ENCODE data around the gene PTMA.

The PTMA gene

GRCh38 chr2:231693956-231694355 is 14.4 kb upstream of the PTMA start:
- no peak for ATAC-seq
- no peak for TF ChIP-seq ZC3H10 (CRISPR knock-in tag; IDR thresholded peaks at IDR 0.05)
- TF ChIP-seq ZNF565 (CRISPR knock-in tag; conservative IDR thresholded peaks at IDR 0.05; ENCODE audit: low read depth) = no peak
- no peak for TF ChIP-seq SNAI2 (CRISPR knock-in tag; IDR thresholded peaks at IDR 0.05)
- TF ChIP-seq OSR1 (CRISPR knock-in tag; IDR thresholded peaks at IDR 0.05) = no peak
- TF ChIP-seq, protein P1, sequence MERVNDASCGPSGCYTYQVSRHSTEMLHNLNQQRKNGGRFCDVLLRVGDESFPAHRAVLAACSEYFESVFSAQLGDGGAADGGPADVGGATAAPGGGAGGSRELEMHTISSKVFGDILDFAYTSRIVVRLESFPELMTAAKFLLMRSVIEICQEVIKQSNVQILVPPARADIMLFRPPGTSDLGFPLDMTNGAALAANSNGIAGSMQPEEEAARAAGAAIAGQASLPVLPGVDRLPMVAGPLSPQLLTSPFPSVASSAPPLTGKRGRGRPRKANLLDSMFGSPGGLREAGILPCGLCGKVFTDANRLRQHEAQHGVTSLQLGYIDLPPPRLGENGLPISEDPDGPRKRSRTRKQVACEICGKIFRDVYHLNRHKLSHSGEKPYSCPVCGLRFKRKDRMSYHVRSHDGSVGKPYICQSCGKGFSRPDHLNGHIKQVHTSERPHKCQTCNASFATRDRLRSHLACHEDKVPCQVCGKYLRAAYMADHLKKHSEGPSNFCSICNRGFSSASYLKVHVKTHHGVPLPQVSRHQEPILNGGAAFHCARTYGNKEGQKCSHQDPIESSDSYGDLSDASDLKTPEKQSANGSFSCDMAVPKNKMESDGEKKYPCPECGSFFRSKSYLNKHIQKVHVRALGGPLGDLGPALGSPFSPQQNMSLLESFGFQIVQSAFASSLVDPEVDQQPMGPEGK (CRISPR knock-in tag; IDR thresholded peaks at IDR 0.05; ENCODE audit: borderline replicate concordance) = no peak
- TF ChIP-seq ZFP3 (CRISPR knock-in tag; IDR thresholded peaks at IDR 0.05) = no peak
- no peak for TF ChIP-seq TSHZ2 (CRISPR knock-in tag; IDR thresholded peaks at IDR 0.05)
- TF ChIP-seq RARB (CRISPR knock-in tag; IDR thresholded peaks at IDR 0.05) = no peak
- no peak for TF ChIP-seq CREB5 (CRISPR knock-in tag; IDR thresholded peaks at IDR 0.05; ENCODE audit: low read depth)
- TF ChIP-seq ISL1 (CRISPR knock-in tag; IDR thresholded peaks at IDR 0.05) = no peak
- no peak for TF ChIP-seq POU6F1 (CRISPR knock-in tag; IDR thresholded peaks at IDR 0.05; ENCODE audit: borderline replicate concordance, low read depth)
- no peak for TF ChIP-seq ZFP30 (CRISPR knock-in tag; IDR thresholded peaks at IDR 0.05)
- TF ChIP-seq TOX (CRISPR knock-in tag; IDR thresholded peaks at IDR 0.05; ENCODE audit: borderline replicate concordance) = no peak
- TF ChIP-seq PPARA (CRISPR knock-in tag; IDR thresholded peaks at IDR 0.05; ENCODE audit: borderline replicate concordance) = no peak

GRCh38 chr2:231696004-231696367 is 12.3 kb upstream of the PTMA start:
- no peak for TF ChIP-seq CREB5 (CRISPR knock-in tag; IDR thresholded peaks at IDR 0.05; ENCODE audit: low read depth)
- no peak for TF ChIP-seq ZNF70 (CRISPR knock-in tag; IDR thresholded peaks at IDR 0.05)
- TF ChIP-seq ARNTL (CRISPR knock-in tag; IDR thresholded peaks at IDR 0.05; ENCODE audit: borderline replicate concordance, low read depth) = no peak
- TF ChIP-seq GLIS3 (CRISPR knock-in tag; IDR thresholded peaks at IDR 0.05) = no peak
- TF ChIP-seq ZFP3 (CRISPR knock-in tag; IDR thresholded peaks at IDR 0.05) = no peak
- no peak for TF ChIP-seq ZC3H10 (CRISPR knock-in tag; IDR thresholded peaks at IDR 0.05)
- no peak for TF ChIP-seq TCF4 (CRISPR knock-in tag; IDR thresholded peaks at IDR 0.05; ENCODE audit: borderline replicate concordance)
- TF ChIP-seq ISL1 (CRISPR knock-in tag; IDR thresholded peaks at IDR 0.05) = no peak
- no peak for TF ChIP-seq ZNF565 (CRISPR knock-in tag; conservative IDR thresholded peaks at IDR 0.05; ENCODE audit: low read depth)
- TF ChIP-seq ESRRG (CRISPR knock-in tag; IDR thresholded peaks at IDR 0.05) = no peak
- TF ChIP-seq ZFP30 (CRISPR knock-in tag; IDR thresholded peaks at IDR 0.05) = no peak
- ATAC-seq = peak; percentile 72

- TF ChIP-seq ISL1 (CRISPR knock-in tag; IDR thresholded peaks at IDR 0.05) (no peak), TOX (CRISPR knock-in tag; IDR thresholded peaks at IDR 0.05; ENCODE audit: borderline replicate concordance) (no peak), GLIS3 (CRISPR knock-in tag; IDR thresholded peaks at IDR 0.05) (no peak), ZNF70 (CRISPR knock-in tag; IDR thresholded peaks at IDR 0.05) (no peak)
- TF ChIP-seq, protein P1 (CRISPR knock-in tag; IDR thresholded peaks at IDR 0.05; ENCODE audit: borderline replicate concordance) = no peak
- no peak for ATAC-seq
These were observed 9.3 kb upstream of the PTMA start for GRCh38 chr2:231699006-231699405.
